Colonic mucosa (tissue), 4 donors: ENCODE measurements around the gene HECW1. TPM values are rescaled to one million over a fixed set of nuclear protein-coding genes. Genes with fewer than 3 reads are reported as not detected.

Experiments
- DNase-seq: peaks from one replicate; pipeline ENCODE4 v3.0.0-alpha.2; 2020
- H3K27ac ChIP-seq: fragments of 200-600 bp; one replicate; pipeline ENCODE4 v1.8.0; 2021
- H3K27me3 ChIP-seq: fragments of 200-600 bp; one replicate; pipeline ENCODE4 v1.8.0; 2021
- H3K36me3 ChIP-seq: fragments of 200-600 bp; one replicate; pipeline ENCODE4 v1.8.0; 2021
- H3K4me1 ChIP-seq: fragments of 200-600 bp; one replicate; pipeline ENCODE4 v1.8.0; 2021; ENCODE audit warnings: mild to moderate bottlenecking
- H3K4me3 ChIP-seq: fragments of 200-600 bp; one replicate; pipeline ENCODE4 v1.8.0; 2021
- H3K9ac ChIP-seq, 2 donors: one replicate each; pipeline ENCODE4 v1.7.0; 2013; ENCODE audit warnings: control low read depth in 2 of 2, low read depth in 2 of 2, low read length in 2 of 2
- H3K9me3 ChIP-seq: fragments of 200-600 bp; one replicate; pipeline ENCODE4 v1.8.0; 2021
- CTCF ChIP-seq: fragments of 200-600 bp; IDR thresholded peaks from one replicate; pipeline ENCODE4 v1.8.0; 2022; ENCODE audit warnings: antibody characterized with exemption, mild to moderate bottlenecking
- intact Hi-C: fragments of 100-400 bp; cut with DNase I; formaldehyde crosslinking; loops from one replicate; pipeline ENCODE4 v1.14.1; 2022
- total RNA-seq, 2 donors: library from RNA; stranded (reverse); fragmentation: NEBNext Ultra II Directional in 1 of 2; extraction: Animal tissue kit (Norgen Biotek cat#: 25700) in 1 of 2; gene quantifications; one replicate each; pipeline ENCODE4 v1.2.1, GENCODE V29; 2021
- donor health status: healthy.
- donor health status: DM: no; HTN: no; CAD: no.
- donor health status: DM: no; HTN: no; CAD: no.

Gene HECW1
- total RNA-seq, 2 donors from 2014 or later, result 0.35 to 0.40 TPM

GRCh38 chr7:43318188-43318770, 205.8 kb downstream of the HECW1 start:
- no peak for TF ChIP-seq CTCF
- Histone ChIP-seq H3K36me3 (no peaks in the 10 kb centered on the region), H3K4me1 (no peaks in the 10 kb centered on the region), H3K4me3 (no peak overlapping the region), H3K27ac (no peak overlapping the region), H3K9ac (no peak overlapping the region), H3K9me3 (no peaks in the 10 kb centered on the region), H3K27me3 (no peaks in the 10 kb centered on the region)
- intact Hi-C loops, result no loop called here
- no peak for DNase-seq

- Histone ChIP-seq H3K27me3 (no peaks in the 10 kb centered on the region), H3K9ac (no peak overlapping the region), H3K4me3 (no peak overlapping the region), H3K4me1 (no peaks in the 10 kb centered on the region), H3K27ac (no peak overlapping the region), H3K36me3 (no peaks in the 10 kb centered on the region), H3K9me3 (no peaks in the 10 kb centered on the region)
- no peak for TF ChIP-seq CTCF
- DNase-seq, result no peak
- intact Hi-C loops, result no loop called here
Observed at GRCh38 chr7:43325595-43325994, 213.1 kb downstream of the HECW1 start.

GRCh38 chr7:43328336-43328735, 215.9 kb downstream of the HECW1 start:
- H3K36me3 ChIP-seq, result no peaks in the 10 kb centered on the region
- no peak overlapping the region for H3K9ac ChIP-seq
- no peak overlapping the region for H3K27ac ChIP-seq
- no peak for DNase-seq
- no peak overlapping the region for H3K4me3 ChIP-seq
- TF ChIP-seq CTCF, result no peak
- H3K9me3 ChIP-seq, result no peaks in the 10 kb centered on the region
- H3K27me3 ChIP-seq, result no peaks in the 10 kb centered on the region
- intact Hi-C loops, result no loop called here
- no peaks in the 10 kb centered on the region for H3K4me1 ChIP-seq

GRCh38 chr7:43328785-43329380, 216.4 kb downstream of the HECW1 start:
- H3K4me3 ChIP-seq, result no peak overlapping the region
- H3K27me3 ChIP-seq, result no peaks in the 10 kb centered on the region
- no peak for DNase-seq
- no peaks in the 10 kb centered on the region for H3K9me3 ChIP-seq
- TF ChIP-seq CTCF, result no peak
- H3K27ac ChIP-seq, result no peak overlapping the region
- intact Hi-C loops, result no loop called here
- no peaks in the 10 kb centered on the region for H3K4me1 ChIP-seq
- no peak overlapping the region for H3K9ac ChIP-seq
- H3K36me3 ChIP-seq, result no peaks in the 10 kb centered on the region

GRCh38 chr7:43332193-43332796, 219.8 kb downstream of the HECW1 start:
- Histone ChIP-seq H3K4me1 (no peaks in the 10 kb centered on the region), H3K27ac (no peak overlapping the region), H3K9ac (no peak overlapping the region), H3K36me3 (no peaks in the 10 kb centered on the region), H3K4me3 (no peak overlapping the region), H3K27me3 (no peaks in the 10 kb centered on the region), H3K9me3 (no peaks in the 10 kb centered on the region)
- DNase-seq, result no peak
- intact Hi-C loops, result no loop called here
- TF ChIP-seq CTCF, result no peak
